GM10248 (cell line): ENCODE results near the gene DTX1.

Source experiments
- CTCF ChIA-PET: fragments of 300-600 bp; sonication (Branson Sonifier 250); formaldehyde crosslinking; extraction: SDS; loops from one replicate; lab custom pipeline; 2021; ENCODE audit warnings: antibody characterized with exemption; lab: Yijun Ruan, JAX
- POLR2A ChIA-PET: fragments of 350-650 bp; sonication (Branson Sonifier 250); formaldehyde crosslinking; extraction: SDS; loops from one replicate; lab custom pipeline; 2020; ENCODE audit warnings: antibody characterized with exemption; lab: Yijun Ruan, JAX
- DNase-seq: peaks from one replicate; pipeline ENCODE4 v3.0.0; 2012; ENCODE audit errors: extremely low spot score
- CTCF ChIP-seq: IDR thresholded peaks from 2 replicates; pipeline ENCODE4 v1.5.1; 2012; ENCODE audit warnings: mild to moderate bottlenecking, low read depth; ENCODE audit errors: extremely low read depth, missing control alignments, control extremely low read depth

DTX1 gene

GRCh38 chr12:113069149-113069548, 12.6 kb downstream of the DTX1 start:
- no peak for TF ChIP-seq CTCF
- DNase-seq, result no peak
- ChIA-PET CTCF (interaction anchor here (1.1 to 15.9 kb wide), 4 partner anchors 14 to 29 kb away, joined by 3 to 135 read pairs (median 40); partner anchors contain the start of gene DTX1), POLR2A (interaction anchor here (0.6 to 1.8 kb wide), 2 partner anchors 18 to 21 kb away, joined by 6 read pairs; no protein-coding TSS in a partner anchor)

- TF ChIP-seq CTCF, result no peak
- no peak for DNase-seq
- ChIA-PET CTCF (interaction anchor here (1.6 to 15.9 kb wide), 5 partner anchors 14 to 28 kb away, joined by 5 to 135 read pairs (median 17); partner anchors contain the start of gene DTX1), POLR2A (interaction anchor here (0.6 to 1.8 kb wide), 4 partner anchors 9 to 22 kb away, joined by 4 to 6 read pairs (median 6); no protein-coding TSS in a partner anchor)
Measured at GRCh38 chr12:113069751-113070116, 13.2 kb downstream of the DTX1 start.

- DNase-seq, result peak; percentile 83
- CTCF ChIA-PET, result interaction anchor here (0.7 to 15.9 kb wide), 8 partner anchors 12 to 104 kb away, joined by 4 to 135 read pairs (median 10); partner anchors contain the start of gene DTX1
- POLR2A ChIA-PET, result interaction anchor here (0.6 to 1.8 kb wide), 5 partner anchors 9 to 22 kb away, joined by 3 to 6 read pairs (median 4); no protein-coding TSS in a partner anchor
- TF ChIP-seq CTCF, result no peak
Measured at GRCh38 chr12:113070117-113070906, 13.8 kb downstream of the DTX1 start.

GRCh38 chr12:113071135-113072112, 14.9 kb downstream of the DTX1 start:
- CTCF ChIA-PET, result interaction anchor here (0.7 to 15.9 kb wide), 9 partner anchors 8 to 103 kb away, joined by 4 to 135 read pairs (median 9); partner anchors contain the start of gene DTX1
- no peak for DNase-seq
- no peak for TF ChIP-seq CTCF
- POLR2A ChIA-PET, result interaction anchor here (0.6 to 1.5 kb wide), 4 partner anchors 10 to 32 kb away, joined by 3 to 6 read pairs (median 4); no protein-coding TSS in a partner anchor

GRCh38 chr12:113072136-113072535, 15.6 kb downstream of the DTX1 start:
- no peak for TF ChIP-seq CTCF
- ChIA-PET CTCF (interaction anchor here (1.2 to 15.9 kb wide), 5 partner anchors 9 to 102 kb away, joined by 4 to 135 read pairs (median 17); partner anchors contain the start of gene DTX1), POLR2A (interaction anchor here (0.7 kb wide), 1 partner anchor 31 kb away, joined by 5 read pairs; no protein-coding TSS in a partner anchor)
- no peak for DNase-seq
